PC-3 (cell line): ENCODE data around the gene WNK4.

Source experiments
- EZH2 ChIP-seq: fragments of 300-600 bp; sonication (generic); IDR thresholded peaks from one replicate; pipeline ENCODE4 v1.6.1; 2017; ENCODE audit warnings: antibody characterized with exemption, mild to moderate bottlenecking, low read length; ENCODE audit not compliant: unreplicated experiment
- EZH2phosphoT487 ChIP-seq: fragments of 300-600 bp; sonication (generic); IDR thresholded peaks from 2 replicates; pipeline ENCODE4 v1.6.1; 2018; ENCODE audit warnings: mild to moderate bottlenecking, antibody characterized with exemption, low read length, borderline replicate concordance
- TF ChIP-seq, protein P1 (sequence below): fragments of 300-600 bp; sonication (generic); conservative IDR thresholded peaks from 2 replicates; pipeline ENCODE4 v1.5.1; 2017; ENCODE audit warnings: antibody characterized with exemption, low read depth, mild to moderate bottlenecking, low read length

GRCh38 chr17:42767512-42767911 is 12.9 kb upstream of the WNK4 start:
- TF ChIP-seq, protein P1, sequence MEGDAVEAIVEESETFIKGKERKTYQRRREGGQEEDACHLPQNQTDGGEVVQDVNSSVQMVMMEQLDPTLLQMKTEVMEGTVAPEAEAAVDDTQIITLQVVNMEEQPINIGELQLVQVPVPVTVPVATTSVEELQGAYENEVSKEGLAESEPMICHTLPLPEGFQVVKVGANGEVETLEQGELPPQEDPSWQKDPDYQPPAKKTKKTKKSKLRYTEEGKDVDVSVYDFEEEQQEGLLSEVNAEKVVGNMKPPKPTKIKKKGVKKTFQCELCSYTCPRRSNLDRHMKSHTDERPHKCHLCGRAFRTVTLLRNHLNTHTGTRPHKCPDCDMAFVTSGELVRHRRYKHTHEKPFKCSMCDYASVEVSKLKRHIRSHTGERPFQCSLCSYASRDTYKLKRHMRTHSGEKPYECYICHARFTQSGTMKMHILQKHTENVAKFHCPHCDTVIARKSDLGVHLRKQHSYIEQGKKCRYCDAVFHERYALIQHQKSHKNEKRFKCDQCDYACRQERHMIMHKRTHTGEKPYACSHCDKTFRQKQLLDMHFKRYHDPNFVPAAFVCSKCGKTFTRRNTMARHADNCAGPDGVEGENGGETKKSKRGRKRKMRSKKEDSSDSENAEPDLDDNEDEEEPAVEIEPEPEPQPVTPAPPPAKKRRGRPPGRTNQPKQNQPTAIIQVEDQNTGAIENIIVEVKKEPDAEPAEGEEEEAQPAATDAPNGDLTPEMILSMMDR = no peak
- TF ChIP-seq EZH2 = no peak
- no peak for TF ChIP-seq EZH2phosphoT487
